ENCODE data around the gene OXSR1. TPM values are rescaled to one million over a fixed set of nuclear protein-coding genes. Genes with fewer than 3 reads are reported as not detected.
"Not testable (repeated sequence)": the region's sequence is repeated elsewhere in the genome, so short reads cannot be mapped to it uniquely, and the experiment has no call there.

OXSR1 gene
- total RNA-seq, 1 donor from 2014 or later: 36.0 TPM

DNA sequence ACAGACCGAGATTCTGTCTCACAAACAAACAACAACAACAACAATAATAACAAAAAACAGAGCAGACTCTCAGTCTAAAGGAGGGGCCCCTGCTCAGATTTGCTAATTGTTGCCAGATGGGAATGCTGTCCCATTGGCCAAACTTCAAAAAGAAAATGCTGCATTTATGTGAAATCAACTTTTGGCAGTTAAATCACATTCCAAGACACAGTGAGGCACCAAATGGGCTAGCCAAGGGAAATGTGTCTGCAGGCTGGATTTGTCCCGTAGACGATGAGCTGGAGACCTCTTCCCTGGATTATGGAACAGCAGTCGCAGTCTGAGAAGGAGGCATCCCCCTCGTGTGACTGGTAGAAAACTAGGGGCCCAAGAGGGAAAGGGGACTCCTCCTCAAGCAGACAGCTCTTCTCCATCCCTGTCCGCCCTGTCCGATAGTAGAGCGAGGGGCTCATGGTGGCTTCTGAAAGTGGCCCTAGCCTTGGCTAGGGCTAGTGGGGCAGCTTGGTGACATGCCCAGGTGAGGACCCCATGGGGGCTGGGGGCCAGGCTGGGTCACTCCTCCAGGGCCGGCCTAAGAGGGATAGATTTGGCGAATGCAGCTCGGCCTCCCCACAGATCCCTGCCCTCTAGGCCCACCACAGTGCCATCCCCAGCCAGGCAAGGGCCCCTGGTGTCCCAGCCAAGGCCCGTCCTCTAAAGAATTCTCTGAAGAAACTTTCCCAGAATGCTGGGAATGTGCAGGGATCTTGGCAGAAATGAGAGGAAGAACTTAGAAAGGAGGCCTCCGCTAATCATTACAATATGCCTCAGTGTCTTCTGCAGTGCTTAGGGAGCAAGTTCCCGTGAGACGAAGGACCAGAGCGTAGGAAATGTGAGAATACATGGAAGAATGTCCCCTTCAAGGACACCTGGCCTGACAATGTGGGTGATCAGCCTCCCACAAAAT is 118.7 kb downstream of the OXSR1 start:
- H3K9me3 Mint-ChIP-seq (ENCODE audit: unreplicated experiment): no peaks in the 10 kb centered on the region
- H3K27ac Mint-ChIP-seq (ENCODE audit: unreplicated experiment): no peak overlapping the region
- H3K4me1 Mint-ChIP-seq (ENCODE audit: unreplicated experiment): peaks cover 6% of the 10 kb centered on the region
- H3K27me3 Mint-ChIP-seq (ENCODE audit: unreplicated experiment): no peaks in the 10 kb centered on the region
- DNase-seq (ENCODE audit: low spot score): no peak
- no peak overlapping the region for H3K4me3 Mint-ChIP-seq (ENCODE audit: unreplicated experiment)
- TF ChIP-seq, protein P1, sequence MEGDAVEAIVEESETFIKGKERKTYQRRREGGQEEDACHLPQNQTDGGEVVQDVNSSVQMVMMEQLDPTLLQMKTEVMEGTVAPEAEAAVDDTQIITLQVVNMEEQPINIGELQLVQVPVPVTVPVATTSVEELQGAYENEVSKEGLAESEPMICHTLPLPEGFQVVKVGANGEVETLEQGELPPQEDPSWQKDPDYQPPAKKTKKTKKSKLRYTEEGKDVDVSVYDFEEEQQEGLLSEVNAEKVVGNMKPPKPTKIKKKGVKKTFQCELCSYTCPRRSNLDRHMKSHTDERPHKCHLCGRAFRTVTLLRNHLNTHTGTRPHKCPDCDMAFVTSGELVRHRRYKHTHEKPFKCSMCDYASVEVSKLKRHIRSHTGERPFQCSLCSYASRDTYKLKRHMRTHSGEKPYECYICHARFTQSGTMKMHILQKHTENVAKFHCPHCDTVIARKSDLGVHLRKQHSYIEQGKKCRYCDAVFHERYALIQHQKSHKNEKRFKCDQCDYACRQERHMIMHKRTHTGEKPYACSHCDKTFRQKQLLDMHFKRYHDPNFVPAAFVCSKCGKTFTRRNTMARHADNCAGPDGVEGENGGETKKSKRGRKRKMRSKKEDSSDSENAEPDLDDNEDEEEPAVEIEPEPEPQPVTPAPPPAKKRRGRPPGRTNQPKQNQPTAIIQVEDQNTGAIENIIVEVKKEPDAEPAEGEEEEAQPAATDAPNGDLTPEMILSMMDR (IDR thresholded peaks at IDR 0.05; ENCODE audit: unreplicated experiment): no peak
- H3K36me3 Mint-ChIP-seq (ENCODE audit: low read depth, unreplicated experiment): peaks cover 13% of the 10 kb centered on the region

GRCh38 chr3:38284756-38285150 is 119.4 kb downstream of the OXSR1 start:
- peaks cover 9% of the 10 kb centered on the region for H3K36me3 Mint-ChIP-seq (ENCODE audit: low read depth, unreplicated experiment)
- H3K9me3 Mint-ChIP-seq (ENCODE audit: unreplicated experiment): no peaks in the 10 kb centered on the region
- TF ChIP-seq, protein P1 (IDR thresholded peaks at IDR 0.05; ENCODE audit: unreplicated experiment): no peak
- no peak overlapping the region for H3K4me3 Mint-ChIP-seq (ENCODE audit: unreplicated experiment)
- H3K27me3 Mint-ChIP-seq (ENCODE audit: unreplicated experiment): no peaks in the 10 kb centered on the region
- peaks cover 6% of the 10 kb centered on the region for H3K4me1 Mint-ChIP-seq (ENCODE audit: unreplicated experiment)
- DNase-seq (ENCODE audit: low spot score): no peak
- H3K27ac Mint-ChIP-seq (ENCODE audit: unreplicated experiment): no peak overlapping the region

DNA sequence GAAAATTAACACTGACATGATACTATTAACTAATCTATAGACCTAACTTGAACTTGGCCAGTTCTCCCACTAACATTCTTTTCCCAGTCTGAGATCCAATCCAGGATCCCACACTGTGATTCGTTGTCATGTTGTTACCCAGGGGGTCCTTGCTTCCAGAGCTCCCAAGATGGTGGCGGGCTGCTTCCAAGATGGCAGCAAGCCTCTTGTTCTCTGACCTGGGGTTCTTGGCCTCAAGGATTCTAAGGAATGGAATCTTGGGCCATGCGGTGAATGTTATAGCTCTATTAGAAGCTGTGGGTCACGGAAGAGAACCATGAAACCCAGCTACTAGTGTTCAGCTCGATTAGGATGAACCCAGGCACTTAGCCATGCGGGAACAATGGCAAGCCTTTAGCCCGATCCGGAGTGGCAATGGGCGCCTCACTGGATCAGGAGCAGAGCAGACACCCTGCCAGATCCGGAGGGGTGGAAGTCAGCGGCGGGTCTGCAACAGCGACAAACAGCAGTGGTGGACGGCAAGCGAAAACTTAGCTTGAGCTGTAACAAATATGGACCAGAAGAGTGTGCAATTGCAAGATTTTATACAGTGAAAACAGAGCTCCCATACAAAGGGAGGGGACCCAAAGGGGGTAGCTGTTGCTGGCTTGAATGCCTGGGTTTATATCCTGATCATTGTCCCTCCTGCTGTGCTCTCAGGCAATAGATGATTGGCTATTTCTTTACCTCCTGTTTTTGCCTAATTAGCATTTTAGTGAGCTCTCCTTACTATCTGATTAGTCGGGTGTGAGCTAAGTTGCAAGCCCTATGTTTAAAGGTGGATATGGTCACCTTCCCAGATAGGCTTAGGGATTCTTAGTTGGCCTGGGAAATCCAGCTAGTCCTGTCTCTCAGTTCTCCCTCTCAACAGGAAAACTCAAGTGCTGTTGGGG is 124.2 kb downstream of the OXSR1 start:
- H3K27me3 Mint-ChIP-seq (ENCODE audit: unreplicated experiment); DNase-seq (ENCODE audit: low spot score); H3K9me3 Mint-ChIP-seq (ENCODE audit: unreplicated experiment); H3K4me3 Mint-ChIP-seq (ENCODE audit: unreplicated experiment); H3K27ac Mint-ChIP-seq (ENCODE audit: unreplicated experiment); H3K36me3 Mint-ChIP-seq (ENCODE audit: low read depth, unreplicated experiment); H3K4me1 Mint-ChIP-seq (ENCODE audit: unreplicated experiment): not testable (repeated sequence)

GRCh38 chr3:38297053-38297452 is 131.7 kb downstream of the OXSR1 start:
- not testable (repeated sequence) for H3K27me3 Mint-ChIP-seq (ENCODE audit: unreplicated experiment); H3K4me3 Mint-ChIP-seq (ENCODE audit: unreplicated experiment); H3K4me1 Mint-ChIP-seq (ENCODE audit: unreplicated experiment); H3K9me3 Mint-ChIP-seq (ENCODE audit: unreplicated experiment); H3K36me3 Mint-ChIP-seq (ENCODE audit: low read depth, unreplicated experiment); H3K27ac Mint-ChIP-seq (ENCODE audit: unreplicated experiment); DNase-seq (ENCODE audit: low spot score)

- H3K9me3 Mint-ChIP-seq (ENCODE audit: unreplicated experiment): no peaks in the 10 kb centered on the region
Measured at GRCh38 chr3:38297537-38297936, 132.2 kb downstream of the OXSR1 start.

More at GRCh38 chr3:38297537-38297936, 132.2 kb downstream of the OXSR1 start:
- Mint-ChIP-seq H3K27me3 (ENCODE audit: unreplicated experiment) (peaks cover 3% of the 10 kb centered on the region), H3K4me1 (ENCODE audit: unreplicated experiment) (peaks cover 5% of the 10 kb centered on the region), H3K36me3 (ENCODE audit: low read depth, unreplicated experiment) (no peaks in the 10 kb centered on the region), H3K27ac (ENCODE audit: unreplicated experiment) (no peak overlapping the region), H3K4me3 (ENCODE audit: unreplicated experiment) (no peak overlapping the region)
- TF ChIP-seq, protein P1 (IDR thresholded peaks at IDR 0.05; ENCODE audit: unreplicated experiment): no peak
- DNase-seq (ENCODE audit: low spot score): no peak

Measured in endothelial cell (in vitro differentiated cells).